DMS79 (cell line): ENCODE data around the gene ZBTB22.
"Not testable (repeated sequence)": the region's sequence is repeated elsewhere in the genome, so short reads cannot be mapped to it uniquely, and the experiment has no call there.

Experiments
- DNase-seq: peaks from one replicate; lab custom pipeline; 2025; lab: John Stamatoyannopoulos, UW

The ZBTB22 gene, protein sequence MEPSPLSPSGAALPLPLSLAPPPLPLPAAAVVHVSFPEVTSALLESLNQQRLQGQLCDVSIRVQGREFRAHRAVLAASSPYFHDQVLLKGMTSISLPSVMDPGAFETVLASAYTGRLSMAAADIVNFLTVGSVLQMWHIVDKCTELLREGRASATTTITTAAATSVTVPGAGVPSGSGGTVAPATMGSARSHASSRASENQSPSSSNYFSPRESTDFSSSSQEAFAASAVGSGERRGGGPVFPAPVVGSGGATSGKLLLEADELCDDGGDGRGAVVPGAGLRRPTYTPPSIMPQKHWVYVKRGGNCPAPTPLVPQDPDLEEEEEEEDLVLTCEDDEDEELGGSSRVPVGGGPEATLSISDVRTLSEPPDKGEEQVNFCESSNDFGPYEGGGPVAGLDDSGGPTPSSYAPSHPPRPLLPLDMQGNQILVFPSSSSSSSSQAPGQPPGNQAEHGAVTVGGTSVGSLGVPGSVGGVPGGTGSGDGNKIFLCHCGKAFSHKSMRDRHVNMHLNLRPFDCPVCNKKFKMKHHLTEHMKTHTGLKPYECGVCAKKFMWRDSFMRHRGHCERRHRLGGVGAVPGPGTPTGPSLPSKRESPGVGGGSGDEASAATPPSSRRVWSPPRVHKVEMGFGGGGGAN

GRCh38 chr6:33317669-33318425 is at the start of gene ZBTB22:
Gene ZBTB22, minus strand, starts transcription at chr6:33317744. Its CDS starts 828 bp downstream, at chr6:33316916.
- peak; percentile 99 for DNase-seq

DNA sequence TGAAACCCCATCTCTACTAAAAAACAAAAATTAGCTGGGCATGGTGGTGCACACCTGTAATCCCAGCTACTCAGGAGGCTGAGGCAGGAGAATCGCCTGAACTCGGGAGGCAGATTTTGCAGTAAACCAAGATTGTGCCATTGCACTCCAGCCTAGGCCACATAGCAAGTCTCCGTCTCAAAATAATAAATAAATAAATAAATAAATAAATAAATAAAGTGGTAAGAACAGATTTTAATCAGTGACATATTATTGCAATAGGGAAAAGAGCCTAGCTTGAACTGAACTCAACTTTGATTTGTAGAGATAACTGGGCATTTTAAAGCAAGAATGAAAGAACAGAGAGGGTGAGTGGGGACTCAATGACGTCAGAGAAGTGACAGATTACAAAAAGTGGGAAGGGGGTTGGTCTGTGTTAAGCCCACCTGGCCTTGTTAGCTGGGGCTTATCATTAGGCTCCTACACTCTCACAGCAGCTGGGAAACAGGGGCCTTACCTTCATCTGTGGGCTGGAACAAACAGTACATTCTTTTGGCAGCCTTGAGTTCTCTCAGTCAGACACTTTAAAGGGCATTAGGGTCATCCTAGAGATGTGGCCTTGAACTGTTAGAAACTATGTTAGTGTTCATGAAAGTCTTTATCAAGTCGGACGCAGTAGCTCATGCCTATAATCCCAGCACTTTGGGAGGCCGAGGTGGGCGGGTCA is 49.6 kb upstream of the ZBTB22 start:
- no peak for DNase-seq

DNA sequence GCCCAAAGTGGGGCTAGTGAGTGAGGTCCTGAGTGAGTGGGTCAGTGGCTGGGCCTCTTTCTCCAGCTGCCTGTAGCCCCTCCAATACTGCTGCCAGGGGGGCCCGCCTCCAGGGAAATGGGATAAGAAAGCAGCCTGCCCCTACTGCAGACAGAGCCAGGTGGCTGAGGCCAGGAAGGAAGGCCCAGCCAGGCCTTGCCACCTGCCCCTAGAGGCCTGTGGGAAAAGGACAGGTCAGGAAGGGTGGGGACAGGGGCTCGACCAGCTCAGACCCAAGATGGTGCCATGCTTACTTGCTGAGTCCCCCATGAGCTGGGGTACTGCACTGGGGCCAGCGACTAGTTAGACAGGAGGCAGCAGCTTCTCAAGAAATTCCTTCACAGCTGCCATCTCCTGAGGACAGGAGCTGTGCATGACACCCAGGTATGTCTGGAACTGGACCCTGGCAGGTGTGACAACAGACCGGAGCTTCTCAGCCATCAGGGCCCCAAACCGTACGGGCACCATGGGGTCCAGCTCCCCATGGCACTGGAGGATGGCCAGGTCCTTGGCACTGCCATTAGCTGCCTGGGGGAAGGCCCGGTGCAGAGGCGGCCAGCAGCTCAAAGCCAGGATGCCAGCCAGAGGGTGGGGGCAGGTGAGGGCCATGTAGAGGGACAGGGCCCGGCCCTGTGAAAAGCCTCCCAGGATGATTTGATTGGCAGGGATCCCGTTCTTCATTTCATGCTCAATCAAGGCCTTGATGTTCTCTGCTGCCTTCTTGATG is 47.8 kb upstream of the ZBTB22 start:
- not testable (repeated sequence) for DNase-seq

DNA sequence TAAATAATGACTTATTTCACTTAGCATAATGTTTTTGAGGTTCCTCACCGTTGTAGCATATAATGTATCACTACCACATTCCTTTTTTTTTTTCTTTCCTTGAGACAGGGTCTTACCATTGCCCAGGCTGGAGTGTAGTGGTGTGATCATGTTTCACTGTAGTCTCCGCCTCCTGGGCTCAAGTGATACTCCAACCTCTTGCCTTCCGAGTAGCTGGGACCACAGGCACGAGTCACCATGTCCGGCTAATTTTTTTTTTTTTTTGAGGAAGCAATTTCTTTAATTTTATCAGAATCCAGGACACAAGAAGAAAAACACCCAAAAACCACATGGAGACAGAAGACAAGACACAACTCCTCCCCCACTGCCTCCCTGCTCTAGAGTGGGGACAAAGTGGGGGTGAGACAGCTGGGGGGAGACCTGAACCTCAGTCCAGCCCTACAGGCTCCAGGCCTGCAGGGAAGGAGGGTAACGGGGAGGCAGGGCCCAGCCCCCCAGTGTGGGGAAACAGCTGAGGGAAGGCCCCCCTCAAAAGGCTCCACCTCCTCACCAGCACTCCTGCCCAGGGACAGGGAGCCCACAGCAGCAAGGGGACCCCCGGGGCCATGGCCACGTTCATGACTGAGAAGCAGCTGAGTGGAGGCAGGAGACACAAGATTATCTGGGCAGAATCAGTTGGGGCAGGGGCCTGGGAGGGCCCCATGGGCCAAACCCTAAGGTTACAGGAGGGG is 47.1 kb upstream of the ZBTB22 start:
- peak; percentile 80 for DNase-seq

GRCh38 chr6:33363486-33363885 is 45.9 kb upstream of the ZBTB22 start:
- DNase-seq = not testable (repeated sequence)

DNA sequence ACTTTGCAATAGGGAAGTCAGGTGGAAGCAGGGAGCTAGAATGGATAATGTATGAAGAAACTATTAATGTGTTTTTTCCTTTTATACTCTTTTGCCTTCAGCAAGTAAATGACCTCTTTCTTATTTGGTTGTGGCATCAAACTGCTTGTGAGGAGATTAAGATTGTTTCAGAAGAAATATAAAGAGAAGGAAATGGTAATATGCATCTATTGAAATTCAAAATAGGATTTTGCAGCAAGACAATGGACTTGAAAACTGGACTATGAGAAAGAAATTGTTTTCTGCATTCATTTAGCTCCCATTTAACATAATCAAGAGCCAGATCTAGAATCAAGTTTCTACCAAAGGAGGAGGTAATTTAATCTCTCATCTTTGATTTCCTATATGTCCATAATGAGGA is 41.8 kb upstream of the ZBTB22 start:
- DNase-seq = no peak

- not testable (repeated sequence) for DNase-seq
These were observed 39.8 kb upstream of the ZBTB22 start for GRCh38 chr6:33357160-33357871.

DNA sequence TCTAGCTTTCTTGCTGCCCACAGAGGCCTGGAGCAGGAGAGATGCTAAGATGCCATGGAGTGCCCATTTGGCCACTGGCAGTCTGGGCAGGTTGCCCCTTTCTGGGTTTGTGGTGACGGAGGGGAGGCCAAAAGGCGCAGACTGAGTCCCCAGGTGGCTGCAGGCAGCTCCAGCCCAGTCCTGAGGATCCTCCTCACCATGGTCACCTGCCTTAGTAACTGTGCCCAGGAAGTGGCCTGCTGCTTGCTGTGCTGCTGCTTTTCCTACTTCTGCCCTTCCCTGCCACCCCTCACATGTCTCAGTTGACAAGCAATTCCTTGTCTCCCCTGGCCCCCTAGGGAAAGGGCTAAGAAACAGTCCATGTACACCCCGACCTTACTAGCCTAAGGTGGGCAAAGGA is 38.8 kb upstream of the ZBTB22 start:
- no peak for DNase-seq

DNA sequence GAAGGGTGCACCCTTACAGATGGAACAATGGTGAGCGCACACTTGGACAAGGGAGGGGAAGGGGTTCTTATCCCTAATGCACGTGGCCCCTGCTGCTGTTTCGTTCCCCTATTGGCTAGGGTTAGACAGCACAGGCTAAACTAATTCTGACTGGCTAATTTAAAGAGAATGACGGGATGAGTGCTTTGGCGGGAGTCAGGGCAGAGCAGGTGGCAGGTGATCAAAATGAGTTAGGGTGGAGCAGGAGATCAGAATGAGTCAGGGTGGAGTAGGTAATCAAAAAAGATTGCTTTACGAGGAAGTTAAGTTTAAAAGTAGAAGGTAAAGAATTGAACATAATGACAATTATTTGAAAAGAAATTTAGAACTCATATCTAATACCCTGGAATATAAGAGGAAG is 38.3 kb upstream of the ZBTB22 start:
- not testable (repeated sequence) for DNase-seq

DNA sequence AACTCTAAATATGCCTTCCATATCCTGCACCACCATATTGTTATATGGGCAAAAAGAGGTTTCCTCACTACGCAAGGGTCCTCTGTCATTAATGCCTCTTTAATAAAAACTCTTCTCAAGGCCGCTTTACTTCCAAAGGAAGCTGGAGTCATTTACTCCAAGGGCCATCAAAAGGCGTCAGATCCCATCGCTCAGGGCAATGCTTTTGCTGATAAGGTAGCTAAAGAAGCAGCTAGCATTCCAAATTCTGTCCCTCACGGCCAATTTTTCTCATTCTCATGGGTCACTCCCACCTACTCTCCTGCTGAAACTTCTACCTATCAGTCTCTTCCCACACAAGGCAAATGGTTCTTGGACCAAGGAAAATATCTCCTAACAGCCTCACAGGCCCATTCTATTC is 30.3 kb upstream of the ZBTB22 start:
- DNase-seq = no peak

DNA sequence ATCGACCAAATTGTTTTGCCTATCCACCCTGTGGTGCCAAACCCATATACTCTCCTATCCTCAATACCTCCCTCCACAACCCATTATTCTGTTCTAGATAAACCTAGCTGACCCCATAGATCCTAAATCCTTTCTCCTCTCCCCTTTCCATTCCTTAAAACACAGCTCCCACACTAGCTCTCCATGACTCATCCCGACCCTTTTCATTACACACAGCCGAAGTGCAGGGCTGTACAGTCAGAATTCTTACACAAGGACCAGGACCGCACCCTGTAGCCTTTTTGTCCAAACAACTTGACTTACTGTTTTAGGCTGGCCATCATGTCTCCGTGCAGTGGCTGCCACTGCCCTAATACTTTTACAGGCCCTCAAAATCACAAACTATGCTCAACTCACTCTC is 29.4 kb upstream of the ZBTB22 start:
- DNase-seq = not testable (repeated sequence)

DNA sequence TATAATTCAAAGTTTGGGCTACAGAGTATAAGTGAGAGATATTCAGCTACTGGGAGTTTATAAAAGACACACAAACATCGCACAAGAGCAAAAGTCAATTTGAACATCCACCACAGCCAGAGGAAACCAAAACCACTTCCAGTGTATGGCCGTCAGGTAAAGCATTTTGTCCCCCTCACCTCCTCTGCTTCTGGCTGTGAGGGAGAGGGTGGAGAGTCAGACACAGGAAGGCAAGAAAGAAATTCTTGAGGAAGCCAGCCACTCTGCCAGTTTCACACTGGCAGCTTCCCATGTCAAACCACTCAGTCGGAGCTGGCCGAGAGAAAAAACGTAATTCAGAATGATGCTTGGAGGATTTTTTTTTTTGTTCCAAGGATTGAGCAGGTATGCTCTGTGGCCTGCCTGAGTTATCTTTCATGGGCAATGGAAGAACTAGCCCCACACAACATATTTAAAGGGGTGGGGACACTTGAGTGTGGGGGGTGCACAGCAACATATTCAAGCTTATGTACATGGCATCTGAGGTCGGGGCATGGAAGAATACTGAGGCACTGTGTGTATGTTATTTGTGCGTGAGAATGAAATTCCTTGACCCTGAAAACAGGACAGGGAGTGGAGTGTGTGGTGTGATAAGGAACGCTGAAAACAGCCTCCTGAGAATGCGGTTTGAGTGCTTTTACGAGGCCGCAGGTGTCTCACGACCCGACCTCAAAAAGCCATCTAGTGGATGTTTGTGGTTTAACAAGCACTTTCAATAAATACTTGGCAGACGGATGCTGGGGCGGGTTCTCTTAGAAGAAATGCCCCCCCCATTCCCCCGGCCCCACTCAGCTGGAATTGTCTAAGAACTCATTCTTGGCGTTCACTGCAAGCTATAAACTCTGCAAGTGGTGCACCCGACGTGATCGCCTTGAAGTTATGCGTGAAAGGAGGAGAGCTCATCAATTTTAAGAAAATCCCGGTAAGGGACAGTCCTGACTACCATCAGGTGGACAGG is 27.5 kb upstream of the ZBTB22 start:
- peak; percentile 96 for DNase-seq

- no peak for DNase-seq
These were observed 26.5 kb upstream of the ZBTB22 start for GRCh38 chr6:33343953-33344611.

DNA sequence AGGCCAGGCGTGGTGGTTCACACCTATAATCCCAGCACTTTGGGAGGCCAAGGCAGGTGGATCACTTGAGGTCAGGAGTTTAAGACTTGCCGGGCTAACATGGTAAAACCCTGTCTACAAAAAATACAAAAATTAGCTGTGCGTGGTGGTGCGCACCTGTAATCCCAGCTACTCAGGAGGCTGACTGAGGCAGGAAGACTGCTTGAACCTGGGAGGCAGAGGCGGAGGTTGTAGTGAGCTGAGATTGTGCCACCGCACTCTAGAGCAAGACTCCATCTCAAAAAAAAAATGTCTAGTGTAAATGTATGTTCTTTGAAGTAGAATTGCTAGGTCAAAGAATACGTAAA is 26.0 kb upstream of the ZBTB22 start:
- DNase-seq = not testable (repeated sequence)

- DNase-seq = no peak
These were observed 21.6 kb upstream of the ZBTB22 start for GRCh38 chr6:33339193-33339592.

- DNase-seq = no peak
These were observed 19.0 kb upstream of the ZBTB22 start for GRCh38 chr6:33336495-33336894.

DNA sequence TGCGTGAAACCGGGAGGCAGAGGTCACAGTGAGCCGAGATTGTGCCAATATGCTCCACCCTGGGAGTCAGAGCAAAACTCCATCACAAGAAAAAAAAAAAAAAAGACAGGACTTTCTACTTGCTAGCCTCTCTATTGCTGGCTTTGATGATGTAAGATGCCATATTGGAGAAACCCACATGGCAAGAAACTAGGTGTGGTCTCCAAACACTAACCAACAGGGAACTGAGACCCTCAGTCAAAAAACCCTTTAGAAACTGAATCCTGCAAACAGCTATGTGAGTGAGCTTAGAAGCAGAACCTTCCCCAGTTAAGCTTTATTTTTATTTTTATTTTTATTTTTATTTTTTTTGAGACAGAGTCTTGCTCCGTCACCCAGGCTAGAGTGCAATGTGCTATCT is 18.4 kb upstream of the ZBTB22 start:
- no peak for DNase-seq

DNA sequence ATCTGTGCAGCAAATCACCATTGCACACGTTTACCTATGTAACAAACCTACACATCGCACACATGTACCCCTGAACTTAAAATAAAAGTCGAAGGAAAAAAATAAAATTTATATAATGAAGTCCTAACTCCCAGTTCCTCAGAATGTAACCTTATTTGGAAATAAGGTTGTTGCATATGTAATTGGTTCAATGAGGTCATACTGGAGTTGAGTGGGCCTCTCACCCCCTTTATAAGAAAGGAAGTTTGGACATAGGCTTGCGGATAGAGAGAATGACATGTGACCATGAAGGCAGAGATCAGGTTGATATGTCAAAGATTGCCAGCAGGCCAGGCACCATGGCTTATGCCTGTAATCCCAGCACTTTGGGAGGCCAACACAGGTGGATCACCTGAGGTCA is 16.1 kb upstream of the ZBTB22 start:
- no peak for DNase-seq
